GM18505 (cell line): ENCODE results near the gene ARFGAP3.
"Not testable (repeated sequence)": the region's sequence is repeated elsewhere in the genome, so short reads cannot be mapped to it uniquely, and the experiment has no call there.

Experiments
- ATAC-seq: cut with Tn5 transposase; IDR thresholded peaks from one replicate; pipeline ENCODE4 v1.9.1; 2021; ENCODE audit not compliant: unreplicated experiment
- POLR2A ChIP-seq: IDR thresholded peaks from 4 replicates; pipeline ENCODE4 v1.6.1; 2011; ENCODE audit warnings: borderline replicate concordance; ENCODE audit not compliant: insufficient read depth, insufficient read length; ENCODE audit errors: extremely low read depth

Gene ARFGAP3

DNA sequence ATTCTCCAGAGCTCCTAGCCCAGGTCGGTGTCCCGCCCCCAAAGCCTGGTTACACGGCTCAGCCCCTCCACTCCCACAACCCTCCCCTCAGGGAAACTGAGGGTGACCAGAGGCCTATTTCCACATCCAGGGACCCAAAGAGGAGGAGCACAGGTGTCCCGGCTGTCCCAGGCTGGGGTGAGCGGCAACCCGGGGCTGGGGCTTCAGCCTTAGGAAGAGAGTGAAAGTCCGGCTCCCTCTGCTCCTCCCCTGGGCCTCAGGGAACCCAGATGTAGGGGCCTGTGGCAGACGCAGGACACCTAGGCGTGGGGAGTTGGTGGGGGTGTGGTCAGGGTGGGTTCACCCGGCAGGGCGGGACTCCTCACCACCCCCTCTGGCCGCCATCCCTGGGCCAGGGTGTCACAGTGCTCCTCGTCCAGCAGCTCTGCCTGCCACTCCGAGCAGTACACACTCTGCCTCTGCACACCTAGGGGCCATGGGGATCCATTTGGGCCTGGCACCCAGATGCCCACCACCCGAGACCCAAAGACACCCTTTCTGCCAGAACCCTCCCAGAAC, 63.1 kb downstream of the ARFGAP3 start:
- no peak for TF ChIP-seq POLR2A
- no peak for ATAC-seq

- no peak for ATAC-seq
Measured at GRCh38 chr22:42792909-42793847, 63.9 kb downstream of the ARFGAP3 start.

DNA sequence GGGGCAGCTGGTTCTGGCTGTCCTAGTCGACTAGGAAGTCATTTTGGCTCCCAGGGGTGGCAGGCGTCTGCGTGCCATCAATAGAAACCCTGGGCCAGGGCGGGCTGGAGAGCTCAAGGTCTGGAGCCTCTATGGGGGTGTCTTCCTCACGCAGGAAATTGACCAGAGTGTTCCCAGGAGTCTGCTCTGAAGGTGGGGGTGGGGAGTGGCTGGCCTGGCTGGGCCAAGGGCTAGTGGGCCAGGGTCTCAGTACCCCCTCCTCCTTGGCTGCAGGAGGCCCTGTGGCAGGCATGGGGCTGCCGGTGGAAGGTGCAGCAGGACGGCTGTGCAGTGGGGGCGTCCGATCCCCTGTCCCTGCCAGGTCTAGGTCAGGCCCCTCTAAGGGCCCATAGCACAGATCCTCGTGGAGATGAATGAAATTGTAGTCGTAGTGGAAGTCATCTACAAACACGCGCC, 64.6 kb downstream of the ARFGAP3 start:
- no peak for ATAC-seq
- no peak for TF ChIP-seq POLR2A

More at GRCh38 chr22:42792909-42793847, 63.9 kb downstream of the ARFGAP3 start:
- TF ChIP-seq POLR2A = no peak

GRCh38 chr22:42791721-42792452, 65.2 kb downstream of the ARFGAP3 start:
- TF ChIP-seq POLR2A = no peak
- ATAC-seq = no peak

- no peak for ATAC-seq
- TF ChIP-seq POLR2A = no peak
Measured at GRCh38 chr22:42788466-42788865, 68.6 kb downstream of the ARFGAP3 start.

DNA sequence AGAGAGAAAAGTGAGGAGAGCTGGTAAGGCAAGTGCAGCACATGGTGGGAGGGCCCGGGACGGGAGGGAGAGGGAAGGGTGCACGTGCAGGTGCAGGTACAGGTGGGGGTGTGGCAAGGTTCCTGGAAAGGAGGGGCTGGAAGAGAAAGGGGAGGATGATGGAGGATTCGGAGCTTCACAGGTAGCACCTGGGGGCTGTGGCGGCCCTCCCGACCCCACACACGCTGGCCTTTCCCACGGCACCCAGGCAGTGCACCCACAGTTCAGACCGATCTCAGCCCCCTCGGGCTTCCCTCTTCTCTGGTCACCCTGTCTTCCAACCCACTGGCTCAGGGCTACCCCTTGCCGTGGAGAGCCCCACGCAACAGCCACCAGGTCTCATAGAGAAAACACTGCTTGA, 69.1 kb downstream of the ARFGAP3 start:
- no peak for TF ChIP-seq POLR2A
- ATAC-seq = no peak

- no peak for TF ChIP-seq POLR2A
- no peak for ATAC-seq
Measured at GRCh38 chr22:42787357-42787736, 69.7 kb downstream of the ARFGAP3 start.

DNA sequence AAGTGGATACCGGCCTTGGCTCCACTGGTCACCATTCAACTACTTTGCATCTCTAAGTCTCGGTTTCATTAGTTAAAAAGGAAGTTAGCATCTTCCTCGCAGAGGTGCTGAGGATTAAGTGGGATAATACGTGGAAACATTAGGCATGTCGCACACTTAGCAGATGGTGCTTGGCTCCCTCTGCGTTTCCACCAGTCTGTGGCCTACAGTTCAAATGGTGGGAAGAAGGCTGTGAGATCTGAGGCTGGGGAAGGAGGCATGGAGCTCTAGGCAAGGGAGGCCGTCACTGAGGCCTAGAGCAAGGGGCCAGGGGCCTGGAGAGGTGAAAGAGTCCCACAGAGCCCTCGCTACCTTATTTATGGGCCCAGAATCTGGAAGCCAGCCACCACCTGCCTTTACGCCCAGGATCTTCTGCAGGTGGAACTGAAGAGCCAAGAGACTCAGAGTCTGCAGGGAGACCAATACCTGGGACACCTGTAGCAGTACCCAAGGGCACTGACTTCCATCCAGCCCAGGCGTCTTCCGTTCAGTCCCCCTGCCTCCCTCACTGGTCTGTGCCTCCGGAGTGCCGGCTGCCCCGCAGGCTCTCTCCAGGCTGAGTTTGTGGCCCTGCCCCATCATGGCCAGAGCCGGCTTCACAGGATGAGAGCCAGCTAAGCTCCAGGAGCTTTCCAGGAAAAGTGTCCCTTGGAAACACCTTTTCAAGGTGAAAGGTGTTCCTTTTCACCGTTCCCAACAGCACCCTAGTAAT, 70.3 kb downstream of the ARFGAP3 start:
- ATAC-seq = no peak
- TF ChIP-seq POLR2A = no peak

DNA sequence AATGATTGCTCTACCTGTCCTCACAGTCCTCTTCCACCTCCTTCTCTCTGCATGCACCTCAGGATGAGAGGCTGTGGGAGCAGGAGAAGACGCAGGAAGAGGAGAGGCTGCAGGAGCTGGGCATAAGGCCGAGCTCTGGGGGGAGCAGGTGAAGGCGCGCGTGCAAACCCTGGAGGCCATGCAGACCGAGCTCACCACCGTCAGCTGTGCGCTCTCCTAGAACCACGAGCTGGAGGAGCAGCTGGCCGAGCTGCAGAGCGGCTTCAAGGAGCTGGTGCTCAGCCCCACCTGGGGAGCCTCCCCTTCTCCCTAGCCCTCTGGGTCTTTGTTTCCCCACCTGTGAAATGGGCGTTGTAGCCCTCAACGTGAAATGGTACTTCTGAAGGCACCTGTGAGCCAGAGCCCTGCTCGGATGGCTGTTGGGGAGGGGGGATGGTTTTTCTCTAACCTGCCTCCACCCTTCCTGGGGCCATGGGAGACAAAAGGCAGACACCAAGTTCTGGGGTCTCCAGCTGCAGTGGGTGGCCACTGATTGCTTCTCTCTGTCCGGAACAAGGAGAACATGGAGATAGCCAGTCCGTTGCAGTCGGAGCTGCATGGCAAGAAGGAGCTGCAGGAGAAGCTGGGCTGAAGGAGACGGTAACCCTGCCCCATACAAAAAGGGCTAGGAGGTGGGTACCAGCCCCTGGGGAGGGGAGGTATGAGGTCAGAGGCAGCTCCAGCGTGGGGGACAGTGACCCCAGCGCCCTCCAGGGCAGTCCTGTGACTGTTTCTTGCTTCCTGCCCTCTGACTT, 71.2 kb downstream of the ARFGAP3 start:
- TF ChIP-seq POLR2A = no peak
- no peak for ATAC-seq

DNA sequence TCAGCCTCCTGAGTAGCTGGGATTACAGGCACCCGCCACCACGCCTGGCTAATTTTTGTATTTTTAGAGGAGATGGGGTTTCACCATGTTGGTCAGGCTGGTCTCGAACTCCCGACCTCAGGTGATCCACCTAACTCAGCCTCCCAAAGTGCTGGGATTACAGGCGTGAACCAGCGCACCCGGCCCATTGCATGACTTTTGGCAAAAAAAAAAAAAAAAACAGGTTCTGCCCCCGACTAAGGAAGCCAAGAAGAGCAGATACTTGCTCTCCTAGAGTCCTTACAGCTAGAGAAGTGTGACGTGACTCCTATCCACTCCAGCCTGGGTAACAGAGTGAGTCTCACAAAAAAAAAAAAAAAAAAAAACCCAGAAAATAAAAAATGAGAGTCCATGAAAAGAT, 74.8 kb downstream of the ARFGAP3 start:
- not testable (repeated sequence) for ATAC-seq

DNA sequence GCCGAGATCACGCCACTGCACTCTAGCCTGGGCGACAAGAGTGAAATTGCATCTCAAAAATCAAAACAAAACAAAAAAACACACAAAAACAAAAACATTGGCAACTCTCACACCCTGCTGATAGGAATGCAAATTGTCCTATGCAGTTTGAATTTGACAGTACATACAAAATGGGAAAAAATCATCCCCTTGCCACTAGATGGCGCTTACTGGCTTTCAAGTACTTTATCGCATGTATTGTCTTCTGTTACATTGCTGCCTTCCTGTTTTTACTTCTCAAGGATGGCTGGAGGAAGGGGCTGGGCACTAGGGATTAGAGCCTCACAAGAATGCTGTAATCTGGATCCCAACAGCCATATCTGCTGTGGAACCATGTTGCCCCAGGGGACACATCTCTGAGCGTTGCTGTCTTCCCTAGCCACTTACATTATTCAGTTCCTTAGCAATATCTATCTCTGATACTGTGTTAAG, 77.0 kb downstream of the ARFGAP3 start:
- no peak for TF ChIP-seq POLR2A
- no peak for ATAC-seq

GRCh38 chr22:42777126-42777525, 79.9 kb downstream of the ARFGAP3 start:
- ATAC-seq = no peak
- no peak for TF ChIP-seq POLR2A
